T-helper 1 cell (primary cell): ENCODE data around the gene UBE2D2.
A peak's percentile ranks its signal among the peaks of the same experiment; 100 is the strongest.
"Not testable (repeated sequence)": the region's sequence is repeated elsewhere in the genome, so short reads cannot be mapped to it uniquely, and the experiment has no call there.

ENCODE experiments used
- DNase-seq, 5 donors: peaks; one replicate each; pipeline ENCODE4 v3.0.0-alpha.2; 2012 to 2020

The UBE2D2 gene

GRCh38 chr5:139584137-139584536, 23.0 kb downstream of the UBE2D2 start:
- no peak for DNase-seq

DNA sequence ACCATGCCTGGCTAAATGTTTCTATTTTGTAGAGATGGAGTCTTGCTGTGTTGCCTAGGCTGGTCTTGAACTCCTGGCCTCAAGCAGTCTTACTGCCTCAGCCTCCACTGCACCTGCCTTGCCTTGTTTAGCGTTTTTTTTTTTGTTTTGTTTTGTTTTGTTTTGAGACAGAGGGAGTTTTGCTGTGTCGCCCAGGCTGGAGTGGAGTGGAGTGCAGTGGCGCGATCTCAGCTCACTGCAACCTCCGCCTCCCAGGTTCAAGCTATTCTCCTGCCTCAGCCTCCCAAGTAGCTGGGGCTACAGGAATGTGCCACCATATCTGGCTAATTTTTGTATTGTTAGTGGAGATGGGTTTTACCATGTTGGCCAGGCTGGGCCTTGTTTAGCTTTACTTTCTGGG, 27.0 kb downstream of the UBE2D2 start:
- DNase-seq, result not testable (repeated sequence)

- DNase-seq, result no peak
Measured at GRCh38 chr5:139588962-139589361, 27.8 kb downstream of the UBE2D2 start.

- no peak for DNase-seq
Measured at GRCh38 chr5:139592289-139592688, 31.1 kb downstream of the UBE2D2 start.

- DNase-seq, result not testable (repeated sequence)
Measured at GRCh38 chr5:139593076-139593475, 31.9 kb downstream of the UBE2D2 start.

- no peak for DNase-seq
Measured at GRCh38 chr5:139593716-139594319, 32.7 kb downstream of the UBE2D2 start.

DNA sequence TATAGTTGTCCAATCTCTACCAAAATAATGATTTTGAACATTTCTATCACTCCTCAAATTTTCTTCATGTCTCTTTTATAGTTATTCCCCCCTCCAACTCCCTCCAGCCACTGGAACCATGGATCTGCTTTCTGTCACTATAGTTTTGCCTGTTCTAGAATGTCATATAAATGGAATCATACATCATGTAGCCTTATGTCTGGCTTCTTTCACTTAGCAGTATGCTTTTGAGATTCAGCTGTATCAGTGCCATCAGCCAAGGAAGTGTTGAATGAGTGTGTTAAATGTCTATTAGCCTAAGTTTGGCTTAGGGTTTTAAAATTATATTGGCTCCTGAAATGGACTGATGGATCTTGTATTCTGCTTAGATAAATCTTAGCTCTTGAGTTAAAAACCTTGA, 36.0 kb downstream of the UBE2D2 start:
- DNase-seq, result no peak

GRCh38 chr5:139598601-139598965, 37.4 kb downstream of the UBE2D2 start:
- not testable (repeated sequence) for DNase-seq

GRCh38 chr5:139600336-139600949, 39.3 kb downstream of the UBE2D2 start:
- DNase-seq, result no peak

GRCh38 chr5:139601429-139601828, 40.3 kb downstream of the UBE2D2 start:
- no peak for DNase-seq

DNA sequence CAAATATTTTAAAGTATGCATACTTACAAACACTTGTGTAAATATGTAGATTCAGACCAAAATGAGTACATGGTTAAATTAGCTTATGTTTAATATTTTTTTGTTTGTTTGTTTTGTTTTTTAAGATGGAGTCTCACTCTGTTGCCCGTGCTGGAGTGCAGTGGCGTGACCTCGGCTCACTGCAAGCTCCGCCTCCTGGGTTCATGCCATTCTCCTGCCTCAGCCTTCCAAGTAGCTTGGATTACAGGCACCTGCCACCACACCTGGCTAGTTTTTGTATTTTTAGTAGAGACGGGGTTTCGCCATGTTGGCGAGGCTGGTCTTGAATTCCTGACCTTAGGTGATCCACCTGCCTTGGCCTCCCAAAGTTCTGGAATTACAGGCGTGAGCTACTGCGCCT, 40.8 kb downstream of the UBE2D2 start:
- not testable (repeated sequence) for DNase-seq

DNA sequence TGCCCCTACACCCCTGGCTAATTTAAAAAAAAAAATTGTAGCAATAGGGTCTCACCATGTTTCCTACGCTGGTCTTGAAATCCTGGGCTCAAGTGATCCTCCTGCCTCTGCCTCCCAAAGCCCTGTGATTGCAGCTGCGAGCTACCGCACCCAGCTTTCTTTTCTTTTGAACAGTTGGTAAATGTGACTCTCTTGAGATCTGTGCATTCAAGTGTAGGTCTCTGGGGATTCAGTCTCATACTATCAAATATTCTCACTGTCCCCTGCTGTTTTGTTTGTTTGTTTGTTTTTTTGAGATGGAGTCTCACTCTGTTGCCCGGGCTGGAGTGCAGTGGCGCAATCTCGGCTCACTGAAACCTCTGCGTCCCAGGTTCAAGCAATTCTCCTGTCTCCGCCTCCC, 44.7 kb downstream of the UBE2D2 start:
- no peak for DNase-seq

DNA sequence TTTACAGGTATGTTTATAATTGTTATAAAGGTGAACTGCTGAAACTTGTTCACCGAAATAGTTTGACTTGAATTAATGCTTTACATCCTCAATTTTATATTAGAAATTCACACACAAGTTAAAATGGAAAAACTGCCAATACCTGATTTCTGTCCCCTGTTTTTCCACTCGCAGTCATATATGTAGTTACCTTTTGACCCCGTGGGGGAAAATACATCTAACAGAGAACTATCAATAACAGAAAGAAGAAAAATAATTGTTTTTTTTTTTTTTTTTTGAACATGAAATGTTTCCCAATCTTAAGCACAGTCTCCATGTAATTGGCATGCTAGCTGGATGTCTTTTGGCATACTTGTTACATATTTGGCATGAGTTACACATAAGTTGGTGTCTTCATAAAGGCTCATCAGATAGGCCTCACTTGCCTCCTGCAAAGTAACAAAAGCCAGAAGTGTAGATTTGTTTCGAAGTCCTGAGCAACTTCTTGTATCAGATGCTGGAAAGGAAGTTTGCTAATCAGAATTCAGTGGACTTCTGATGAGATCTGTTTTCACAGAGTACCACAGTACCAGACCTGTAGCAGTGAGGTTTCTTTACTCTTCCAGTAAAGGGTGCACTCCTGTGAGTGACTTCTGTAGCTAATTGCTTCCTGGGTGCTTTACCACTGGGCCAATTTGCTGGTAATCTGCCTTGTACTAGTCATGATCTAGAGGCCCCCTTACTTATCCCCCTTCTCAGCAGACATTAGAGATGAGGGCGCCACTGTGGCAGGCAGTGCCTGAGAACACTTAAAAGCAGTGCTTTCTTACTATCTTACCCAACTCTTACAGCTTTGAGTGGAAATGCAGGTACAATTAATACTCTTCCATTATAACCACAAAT, 50.8 kb downstream of the UBE2D2 start:
- no peak for DNase-seq

- no peak for DNase-seq
Measured at GRCh38 chr5:139619861-139620260, 58.7 kb downstream of the UBE2D2 start.

DNA sequence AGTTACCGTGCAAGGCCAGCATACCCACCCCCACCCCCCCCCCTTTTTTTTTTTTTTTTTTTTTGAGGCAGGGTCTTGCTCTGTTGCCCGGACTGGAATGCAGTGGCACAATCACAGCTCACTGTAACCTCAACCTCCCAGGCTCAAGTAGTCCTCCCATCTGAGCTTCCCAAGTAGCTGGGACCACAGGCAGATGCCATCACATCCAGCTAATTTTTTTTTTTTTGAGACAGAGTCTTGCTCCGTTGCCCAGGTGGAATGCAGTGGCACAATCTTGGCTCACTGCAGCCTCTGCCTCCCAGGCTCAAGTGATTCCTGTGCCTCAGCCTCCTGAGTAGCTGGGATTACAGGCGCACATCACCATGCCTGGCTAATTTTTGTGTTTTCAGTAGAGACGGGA, 64.3 kb downstream of the UBE2D2 start:
- not testable (repeated sequence) for DNase-seq

GRCh38 chr5:139630855-139631254, 69.7 kb downstream of the UBE2D2 start:
- DNase-seq, result no peak

GRCh38 chr5:139631520-139632165, 70.5 kb downstream of the UBE2D2 start:
- no peak for DNase-seq

- DNase-seq, result peak in 4 of 5 donors; percentile 50 to 68 (median 52)
Measured at GRCh38 chr5:139633295-139634027, 72.3 kb downstream of the UBE2D2 start.

DNA sequence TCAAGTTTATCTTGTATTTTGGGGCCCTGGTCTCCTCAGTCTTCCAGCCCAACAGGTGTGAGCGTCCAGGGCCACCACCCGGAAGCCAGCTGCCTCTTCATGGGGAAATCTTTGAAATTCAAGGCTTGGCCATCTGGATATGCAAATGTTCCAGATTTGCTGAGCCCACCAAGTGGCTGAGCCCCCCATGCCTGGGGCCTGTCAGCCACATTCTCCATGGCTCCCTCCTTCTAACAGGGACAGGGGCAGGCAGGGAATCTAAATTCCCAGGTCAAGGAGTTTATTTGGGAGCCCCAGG, 72.8 kb downstream of the UBE2D2 start:
- DNase-seq, result no peak

GRCh38 chr5:139634541-139634940, 73.4 kb downstream of the UBE2D2 start:
- DNase-seq, result no peak

DNA sequence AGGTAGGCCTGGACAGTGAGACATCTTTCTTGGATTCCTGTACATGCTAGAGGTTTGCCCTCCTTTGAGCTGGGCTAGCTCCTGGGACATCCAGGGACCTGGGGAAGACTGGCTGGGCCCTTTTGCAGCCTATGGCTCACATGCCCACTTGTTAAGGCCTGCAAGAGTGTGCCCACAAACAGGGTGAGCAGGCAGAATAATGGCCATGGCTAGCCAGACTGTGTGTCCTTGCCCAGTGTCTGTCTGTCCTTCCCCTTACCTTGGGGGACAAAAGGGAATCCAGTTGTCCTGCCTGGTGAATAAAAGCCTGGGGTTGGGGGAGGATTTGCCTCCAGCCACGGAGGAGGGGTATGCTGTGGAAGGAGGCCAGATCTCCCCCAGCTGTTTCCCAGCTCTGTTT, 74.1 kb downstream of the UBE2D2 start:
- no peak for DNase-seq

DNA sequence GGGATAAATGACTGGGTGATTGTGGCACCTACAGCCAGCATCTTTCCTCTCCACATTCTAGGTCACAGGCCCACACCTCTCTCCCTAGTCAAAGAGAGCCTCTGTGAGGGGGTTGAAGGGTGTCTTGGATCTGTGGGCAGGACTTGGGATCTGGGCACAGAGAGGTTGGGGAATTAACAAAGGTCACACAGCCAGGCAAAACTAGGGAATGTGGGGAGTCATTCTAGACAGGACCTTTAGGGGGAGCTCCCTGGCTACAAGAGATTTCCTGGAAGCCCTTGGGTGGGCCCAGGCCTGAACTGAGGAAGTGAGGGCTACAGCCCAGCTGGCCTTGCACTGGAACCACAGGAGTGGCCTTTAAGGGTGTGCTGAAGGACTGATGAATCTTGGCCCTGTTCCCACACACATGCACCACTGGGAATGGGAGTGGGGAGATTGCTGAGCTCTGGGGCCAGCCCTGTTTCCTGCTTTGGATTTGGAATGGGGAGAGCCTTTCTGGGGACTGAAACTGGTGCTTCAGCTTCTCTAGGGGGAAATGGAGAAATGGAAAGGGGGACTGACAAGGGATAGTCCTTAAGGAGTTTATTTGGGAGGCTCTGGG, 74.6 kb downstream of the UBE2D2 start:
- DNase-seq, result peak in 1 of 5 donors; percentile 31
